DOHH2 (cell line): ENCODE results near the gene KIF5C.

Source experiments
- EZH2phosphoT487 ChIP-seq: fragments of 200-600 bp; sonication (generic); IDR thresholded peaks from 2 replicates; pipeline ENCODE4 v1.6.1; 2017; ENCODE audit warnings: borderline replicate concordance, mild to moderate bottlenecking, antibody characterized with exemption, low read length, moderate library complexity, mixed read lengths
- TF ChIP-seq, protein P1 (sequence below): fragments of 200-600 bp; sonication (generic); IDR thresholded peaks from one replicate; pipeline ENCODE4 v1.5.1; 2014; ENCODE audit warnings: antibody characterized with exemption, mild to moderate bottlenecking, low read depth, low read length; ENCODE audit not compliant: poor library complexity, severe bottlenecking

DNA sequence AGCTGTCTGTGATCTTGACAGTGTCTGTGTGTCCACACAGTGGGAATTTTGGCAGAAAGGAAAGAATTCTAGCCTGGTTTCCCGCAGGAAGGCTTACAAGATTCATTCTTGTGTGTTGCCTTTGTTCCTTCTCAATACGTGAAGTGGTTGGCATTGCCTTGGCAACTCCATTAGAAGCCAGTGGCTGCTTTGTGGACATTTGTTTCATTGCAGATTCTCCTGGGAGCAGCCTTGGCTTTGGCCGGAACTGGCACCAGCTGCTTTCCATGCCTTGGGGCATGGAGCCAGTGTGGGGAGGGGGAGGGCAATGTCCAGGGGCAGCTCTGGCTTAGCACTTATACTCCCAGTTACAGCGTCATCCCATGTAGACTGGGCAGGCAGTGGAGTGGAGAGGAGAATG, 39.4 kb downstream of the KIF5C start:
- TF ChIP-seq, protein P1, sequence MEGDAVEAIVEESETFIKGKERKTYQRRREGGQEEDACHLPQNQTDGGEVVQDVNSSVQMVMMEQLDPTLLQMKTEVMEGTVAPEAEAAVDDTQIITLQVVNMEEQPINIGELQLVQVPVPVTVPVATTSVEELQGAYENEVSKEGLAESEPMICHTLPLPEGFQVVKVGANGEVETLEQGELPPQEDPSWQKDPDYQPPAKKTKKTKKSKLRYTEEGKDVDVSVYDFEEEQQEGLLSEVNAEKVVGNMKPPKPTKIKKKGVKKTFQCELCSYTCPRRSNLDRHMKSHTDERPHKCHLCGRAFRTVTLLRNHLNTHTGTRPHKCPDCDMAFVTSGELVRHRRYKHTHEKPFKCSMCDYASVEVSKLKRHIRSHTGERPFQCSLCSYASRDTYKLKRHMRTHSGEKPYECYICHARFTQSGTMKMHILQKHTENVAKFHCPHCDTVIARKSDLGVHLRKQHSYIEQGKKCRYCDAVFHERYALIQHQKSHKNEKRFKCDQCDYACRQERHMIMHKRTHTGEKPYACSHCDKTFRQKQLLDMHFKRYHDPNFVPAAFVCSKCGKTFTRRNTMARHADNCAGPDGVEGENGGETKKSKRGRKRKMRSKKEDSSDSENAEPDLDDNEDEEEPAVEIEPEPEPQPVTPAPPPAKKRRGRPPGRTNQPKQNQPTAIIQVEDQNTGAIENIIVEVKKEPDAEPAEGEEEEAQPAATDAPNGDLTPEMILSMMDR, result no peak
- TF ChIP-seq EZH2phosphoT487, result no peak
